ENCODE measurements around the gene WDR26. TPM values are rescaled to one million over a fixed set of nuclear protein-coding genes. Genes with fewer than 3 reads are reported as not detected.

Gene WDR26
- total RNA-seq, 2 experiments from 2014 or later = 173 to 176 TPM

DNA sequence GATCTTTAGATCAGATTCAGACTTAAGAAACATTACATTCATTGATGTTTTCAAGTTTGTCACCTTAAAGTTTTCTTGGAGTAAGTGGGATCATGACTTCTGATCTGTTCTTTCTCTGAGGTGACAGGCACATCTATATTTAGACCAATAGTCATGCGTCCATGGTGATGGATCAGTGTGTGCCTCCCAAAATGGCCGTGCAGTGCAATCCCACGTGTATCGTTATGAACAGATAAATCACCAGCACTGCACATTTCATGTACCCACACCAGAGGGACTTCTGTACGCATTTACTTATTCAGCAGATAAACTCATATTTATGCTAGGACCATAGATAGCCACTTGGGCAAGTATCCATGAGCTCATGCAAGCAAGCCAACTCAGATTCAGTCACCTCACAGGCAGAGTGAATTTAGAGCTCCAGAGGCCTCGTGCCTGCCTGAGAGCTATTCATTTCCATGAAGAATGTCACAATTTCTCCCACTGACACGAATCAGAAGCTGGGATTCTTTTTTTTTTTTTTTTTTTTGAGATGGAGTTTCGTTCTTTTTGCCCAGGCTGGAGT is 13.9 kb upstream of the WDR26 start:
- no peak overlapping the region for H3K27ac Mint-ChIP-seq
- H3K36me3 Mint-ChIP-seq (ENCODE audit: low read depth) = peaks cover 15% of the 10 kb centered on the region
- intact Hi-C loops (cut with DNase I, micrococcal nuclease) = no loop called here
- TF ChIP-seq, protein P1, sequence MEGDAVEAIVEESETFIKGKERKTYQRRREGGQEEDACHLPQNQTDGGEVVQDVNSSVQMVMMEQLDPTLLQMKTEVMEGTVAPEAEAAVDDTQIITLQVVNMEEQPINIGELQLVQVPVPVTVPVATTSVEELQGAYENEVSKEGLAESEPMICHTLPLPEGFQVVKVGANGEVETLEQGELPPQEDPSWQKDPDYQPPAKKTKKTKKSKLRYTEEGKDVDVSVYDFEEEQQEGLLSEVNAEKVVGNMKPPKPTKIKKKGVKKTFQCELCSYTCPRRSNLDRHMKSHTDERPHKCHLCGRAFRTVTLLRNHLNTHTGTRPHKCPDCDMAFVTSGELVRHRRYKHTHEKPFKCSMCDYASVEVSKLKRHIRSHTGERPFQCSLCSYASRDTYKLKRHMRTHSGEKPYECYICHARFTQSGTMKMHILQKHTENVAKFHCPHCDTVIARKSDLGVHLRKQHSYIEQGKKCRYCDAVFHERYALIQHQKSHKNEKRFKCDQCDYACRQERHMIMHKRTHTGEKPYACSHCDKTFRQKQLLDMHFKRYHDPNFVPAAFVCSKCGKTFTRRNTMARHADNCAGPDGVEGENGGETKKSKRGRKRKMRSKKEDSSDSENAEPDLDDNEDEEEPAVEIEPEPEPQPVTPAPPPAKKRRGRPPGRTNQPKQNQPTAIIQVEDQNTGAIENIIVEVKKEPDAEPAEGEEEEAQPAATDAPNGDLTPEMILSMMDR (IDR thresholded peaks at IDR 0.05) = no peak
- Histone ChIP-seq H3K4me3 (ENCODE audit: low read length) (no peak overlapping the region), H3K27ac (ENCODE audit: low read depth in 1 of 2, low read length in 2 of 2) (no peak overlapping the region), H3K9me3 (ENCODE audit: control insufficient read depth in 1 of 2, insufficient read depth in 1 of 2, low read length in 2 of 2) (no peaks in the 10 kb centered on the region), H3K27me3 (ENCODE audit: control insufficient read depth in 1 of 2, insufficient read depth in 2 of 2, low read length in 2 of 2) (no peaks in the 10 kb centered on the region), H3K4me1 (ENCODE audit: insufficient read depth, low read length) (no peaks in the 10 kb centered on the region), H3K36me3 (ENCODE audit: insufficient read depth, low read length) (no peaks in the 10 kb centered on the region)
- POLR2A ChIA-PET = interaction anchor here (0.7 kb wide), 1 partner anchor 1154 kb away, joined by 3 read pairs; no protein-coding TSS in a partner anchor
- peaks cover 10% of the 10 kb centered on the region for H3K4me1 Mint-ChIP-seq (ENCODE audit: low read depth)
- ATAC-seq (ENCODE audit: poor library complexity) = no peak
- CTCF ChIA-PET = no interaction called here
- no peak overlapping the region for H3K4me3 Mint-ChIP-seq
- no peaks in the 10 kb centered on the region for H3K9me3 Mint-ChIP-seq
- no peaks in the 10 kb centered on the region for H3K27me3 Mint-ChIP-seq
- no peak for DNase-seq

DNA sequence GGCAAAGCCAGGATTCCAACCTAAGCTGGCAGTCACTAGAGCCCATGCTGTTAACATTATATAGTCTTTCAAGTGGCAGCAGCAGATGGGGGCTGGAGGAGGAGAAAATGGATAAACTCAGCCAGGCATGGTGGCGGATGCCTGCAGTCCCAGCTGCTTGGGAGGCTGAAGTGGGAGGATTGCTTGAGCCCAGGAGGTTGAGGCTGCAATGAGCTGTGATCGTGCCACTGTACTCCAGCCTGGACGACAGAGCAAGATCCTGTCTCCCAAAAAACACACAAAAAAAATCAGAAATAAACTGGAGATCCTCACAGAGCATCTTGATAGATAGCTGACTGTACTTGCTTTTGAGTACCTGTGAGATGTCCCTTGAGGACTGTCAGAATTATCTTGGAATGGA is 13.4 kb upstream of the WDR26 start:
- no peak overlapping the region for H3K4me3 Mint-ChIP-seq
- H3K27ac Mint-ChIP-seq = no peak overlapping the region
- TF ChIP-seq, protein P1 (IDR thresholded peaks at IDR 0.05) = no peak

DNA sequence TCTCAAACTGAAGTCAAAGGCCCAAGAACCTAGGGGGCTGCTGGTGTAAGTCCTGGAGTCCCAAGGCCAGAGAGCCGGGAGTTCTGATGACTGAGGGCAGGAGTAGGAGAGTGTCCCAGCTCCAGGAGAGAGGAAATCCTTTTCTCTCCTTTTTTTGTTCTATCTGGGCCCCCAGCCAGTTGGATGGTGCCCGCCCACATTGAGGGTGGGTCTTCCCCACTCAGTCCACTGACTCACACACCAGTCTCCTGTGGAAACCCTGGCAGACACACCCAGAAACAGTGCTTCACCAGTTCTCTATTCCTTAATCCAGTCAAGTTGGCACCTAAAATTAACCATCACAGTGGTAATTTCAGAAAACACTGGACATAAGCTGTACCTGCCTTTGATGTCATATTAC is 12.7 kb upstream of the WDR26 start:
- no peaks in the 10 kb centered on the region for H3K9me3 ChIP-seq (ENCODE audit: control insufficient read depth in 1 of 2, insufficient read depth in 1 of 2, low read length in 2 of 2)
- H3K4me1 Mint-ChIP-seq (ENCODE audit: low read depth) = peaks cover 10% of the 10 kb centered on the region
- ChIA-PET POLR2A (no interaction called here), CTCF (interaction anchor here (1.0 kb wide), 1 partner anchor 10 kb away, joined by 4 read pairs; no protein-coding TSS in a partner anchor)
- ATAC-seq (ENCODE audit: poor library complexity) (no peak), DNase-seq (no peak)
- H3K36me3 ChIP-seq (ENCODE audit: insufficient read depth, low read length) = no peaks in the 10 kb centered on the region
- intact Hi-C loops (cut with DNase I, micrococcal nuclease) = no loop called here
- TF ChIP-seq, protein P1 (IDR thresholded peaks at IDR 0.05) = no peak
- peaks cover 19% of the 10 kb centered on the region for H3K36me3 Mint-ChIP-seq (ENCODE audit: low read depth)
- H3K4me1 ChIP-seq (ENCODE audit: insufficient read depth, low read length) = no peaks in the 10 kb centered on the region
- H3K4me3 Mint-ChIP-seq = no peak overlapping the region
- no peak overlapping the region for H3K27ac Mint-ChIP-seq
- H3K27ac ChIP-seq (ENCODE audit: low read depth in 1 of 2, low read length in 2 of 2) = no peak overlapping the region
- no peaks in the 10 kb centered on the region for H3K27me3 ChIP-seq (ENCODE audit: control insufficient read depth in 1 of 2, insufficient read depth in 2 of 2, low read length in 2 of 2)
- no peaks in the 10 kb centered on the region for H3K27me3 Mint-ChIP-seq
- H3K9me3 Mint-ChIP-seq = no peaks in the 10 kb centered on the region
- H3K4me3 ChIP-seq (ENCODE audit: low read length) = no peak overlapping the region

More for the DNA sequence above, 13.4 kb upstream of the WDR26 start:
- H3K27me3 Mint-ChIP-seq = no peaks in the 10 kb centered on the region
- Histone ChIP-seq H3K4me1 (ENCODE audit: insufficient read depth, low read length) (no peaks in the 10 kb centered on the region), H3K4me3 (ENCODE audit: low read length) (no peak overlapping the region), H3K36me3 (ENCODE audit: insufficient read depth, low read length) (no peaks in the 10 kb centered on the region), H3K27me3 (ENCODE audit: control insufficient read depth in 1 of 2, insufficient read depth in 2 of 2, low read length in 2 of 2) (no peaks in the 10 kb centered on the region), H3K9me3 (ENCODE audit: control insufficient read depth in 1 of 2, insufficient read depth in 1 of 2, low read length in 2 of 2) (no peaks in the 10 kb centered on the region), H3K27ac (ENCODE audit: low read depth in 1 of 2, low read length in 2 of 2) (no peak overlapping the region)
- ChIA-PET POLR2A (no interaction called here), CTCF (no interaction called here)
- ATAC-seq (ENCODE audit: poor library complexity) (no peak), DNase-seq (no peak)
- peaks cover 10% of the 10 kb centered on the region for H3K4me1 Mint-ChIP-seq (ENCODE audit: low read depth)
- intact Hi-C loops (cut with DNase I, micrococcal nuclease) = no loop called here
- H3K36me3 Mint-ChIP-seq (ENCODE audit: low read depth) = peaks cover 15% of the 10 kb centered on the region
- H3K9me3 Mint-ChIP-seq = no peaks in the 10 kb centered on the region
